ENCODE results near the gene IRAK2. TPM values are rescaled to one million over a fixed set of nuclear protein-coding genes. Genes with fewer than 3 reads are reported as not detected.

IRAK2 gene
- total RNA-seq, 1 experiment from 2014 or later = 25.1 TPM

DNA sequence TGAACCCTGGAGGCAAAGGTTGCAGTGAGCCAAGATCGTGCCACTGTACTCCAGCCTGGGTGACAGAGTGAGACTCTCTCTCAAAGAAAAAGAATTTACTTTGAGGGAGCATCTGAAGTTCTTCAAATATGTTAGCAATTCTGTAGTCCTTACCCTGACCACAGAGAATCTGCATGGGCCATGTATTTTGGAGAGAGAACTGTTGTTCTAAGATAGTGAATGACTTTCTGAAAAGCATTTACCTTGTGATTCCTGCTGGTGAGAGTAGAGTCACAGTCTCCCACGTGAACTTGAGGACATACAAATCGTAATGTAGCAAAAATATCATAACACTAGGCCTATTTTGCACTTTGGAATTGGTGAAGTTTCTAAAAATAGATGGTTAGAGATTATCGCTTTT is 45.3 kb upstream of the IRAK2 start:
- no peaks in the 10 kb centered on the region for H3K27me3 ChIP-seq (ENCODE audit: control insufficient read depth, insufficient read depth, low read length)
- CTCF ChIA-PET = no interaction called here

GRCh38 chr3:10121064-10121463 is 43.7 kb upstream of the IRAK2 start:
- DNase-seq (ENCODE audit: low read depth, low spot score) (no peak), ATAC-seq (no peak)
- ChIA-PET CTCF (no interaction called here), POLR2A (no interaction called here)
- BruUV-seq (replicated peaks) = no TSS peak
- no peak overlapping the region for H3K27ac ChIP-seq (ENCODE audit: low read length)
- no peak for TF ChIP-seq POLR2AphosphoS5 (IDR thresholded peaks at IDR 0.05; ENCODE audit: low read depth, low read length)
- no peak for TF ChIP-seq SIN3A (IDR thresholded peaks at IDR 0.05; ENCODE audit: borderline replicate concordance, insufficient read depth, low read depth, low read length)
- TF ChIP-seq CTCF (IDR thresholded peaks at IDR 0.05) = no peak
- TF ChIP-seq, protein P1, sequence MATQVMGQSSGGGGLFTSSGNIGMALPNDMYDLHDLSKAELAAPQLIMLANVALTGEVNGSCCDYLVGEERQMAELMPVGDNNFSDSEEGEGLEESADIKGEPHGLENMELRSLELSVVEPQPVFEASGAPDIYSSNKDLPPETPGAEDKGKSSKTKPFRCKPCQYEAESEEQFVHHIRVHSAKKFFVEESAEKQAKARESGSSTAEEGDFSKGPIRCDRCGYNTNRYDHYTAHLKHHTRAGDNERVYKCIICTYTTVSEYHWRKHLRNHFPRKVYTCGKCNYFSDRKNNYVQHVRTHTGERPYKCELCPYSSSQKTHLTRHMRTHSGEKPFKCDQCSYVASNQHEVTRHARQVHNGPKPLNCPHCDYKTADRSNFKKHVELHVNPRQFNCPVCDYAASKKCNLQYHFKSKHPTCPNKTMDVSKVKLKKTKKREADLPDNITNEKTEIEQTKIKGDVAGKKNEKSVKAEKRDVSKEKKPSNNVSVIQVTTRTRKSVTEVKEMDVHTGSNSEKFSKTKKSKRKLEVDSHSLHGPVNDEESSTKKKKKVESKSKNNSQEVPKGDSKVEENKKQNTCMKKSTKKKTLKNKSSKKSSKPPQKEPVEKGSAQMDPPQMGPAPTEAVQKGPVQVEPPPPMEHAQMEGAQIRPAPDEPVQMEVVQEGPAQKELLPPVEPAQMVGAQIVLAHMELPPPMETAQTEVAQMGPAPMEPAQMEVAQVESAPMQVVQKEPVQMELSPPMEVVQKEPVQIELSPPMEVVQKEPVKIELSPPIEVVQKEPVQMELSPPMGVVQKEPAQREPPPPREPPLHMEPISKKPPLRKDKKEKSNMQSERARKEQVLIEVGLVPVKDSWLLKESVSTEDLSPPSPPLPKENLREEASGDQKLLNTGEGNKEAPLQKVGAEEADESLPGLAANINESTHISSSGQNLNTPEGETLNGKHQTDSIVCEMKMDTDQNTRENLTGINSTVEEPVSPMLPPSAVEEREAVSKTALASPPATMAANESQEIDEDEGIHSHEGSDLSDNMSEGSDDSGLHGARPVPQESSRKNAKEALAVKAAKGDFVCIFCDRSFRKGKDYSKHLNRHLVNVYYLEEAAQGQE (IDR thresholded peaks at IDR 0.05; ENCODE audit: insufficient read depth in 1 of 2, low read depth in 2 of 2, low read length in 1 of 2) = no peak
- TF ChIP-seq TCF7L2 (IDR thresholded peaks at IDR 0.05; ENCODE audit: low read depth, low read length) = no peak
- in situ Hi-C loops (cut with HindIII; ENCODE audit: low pct_unique_long_range_greater_than_20kb, low sequenced_read_pairs) = no loop called here
- intact Hi-C loops (cut with micrococcal nuclease; ENCODE audit: unreplicated experiment) = no loop called here
- H3K36me3 ChIP-seq (ENCODE audit: control insufficient read depth, insufficient read depth, low read length) = peaks cover 3% of the 10 kb centered on the region
- H3K27me3 ChIP-seq (ENCODE audit: control insufficient read depth, insufficient read depth, low read length) = no peaks in the 10 kb centered on the region
- no peak overlapping the region for H3K4me3 ChIP-seq (ENCODE audit: low read depth in 2 of 2, low read length in 2 of 2)
- H3K4me1 ChIP-seq (ENCODE audit: control insufficient read depth, insufficient read depth, low read length) = peaks cover 3% of the 10 kb centered on the region; the same call in 1 of the 2 replicates
- H3K9me3 ChIP-seq (ENCODE audit: control insufficient read depth, insufficient read depth, low read depth, low read length) = no peaks in the 10 kb centered on the region

More for the DNA sequence above, 45.3 kb upstream of the IRAK2 start:
- BruUV-seq (replicated peaks) = no TSS peak
- no peak for DNase-seq (ENCODE audit: low read depth, low spot score)
- Histone ChIP-seq H3K9me3 (ENCODE audit: control insufficient read depth, insufficient read depth, low read depth, low read length) (no peaks in the 10 kb centered on the region), H3K4me3 (ENCODE audit: low read depth in 2 of 2, low read length in 2 of 2) (no peak overlapping the region), H3K36me3 (ENCODE audit: control insufficient read depth, insufficient read depth, low read length) (peaks cover 5% of the 10 kb centered on the region), H3K27ac (ENCODE audit: low read length) (no peak overlapping the region), H3K4me1 (ENCODE audit: control insufficient read depth, insufficient read depth, low read length) (peaks cover 3% of the 10 kb centered on the region; the same call in 1 of the 2 replicates)
- TF ChIP-seq POLR2AphosphoS5 (IDR thresholded peaks at IDR 0.05; ENCODE audit: low read depth, low read length) = no peak
- ATAC-seq = no peak
- in situ Hi-C loops (cut with HindIII; ENCODE audit: low pct_unique_long_range_greater_than_20kb, low sequenced_read_pairs) = no loop called here
- intact Hi-C loops (cut with micrococcal nuclease; ENCODE audit: unreplicated experiment) = no loop called here
- POLR2A ChIA-PET = interaction anchor here (0.7 kb wide), 1 partner anchor 23 kb away, joined by 4 read pairs; no protein-coding TSS in a partner anchor

DNA sequence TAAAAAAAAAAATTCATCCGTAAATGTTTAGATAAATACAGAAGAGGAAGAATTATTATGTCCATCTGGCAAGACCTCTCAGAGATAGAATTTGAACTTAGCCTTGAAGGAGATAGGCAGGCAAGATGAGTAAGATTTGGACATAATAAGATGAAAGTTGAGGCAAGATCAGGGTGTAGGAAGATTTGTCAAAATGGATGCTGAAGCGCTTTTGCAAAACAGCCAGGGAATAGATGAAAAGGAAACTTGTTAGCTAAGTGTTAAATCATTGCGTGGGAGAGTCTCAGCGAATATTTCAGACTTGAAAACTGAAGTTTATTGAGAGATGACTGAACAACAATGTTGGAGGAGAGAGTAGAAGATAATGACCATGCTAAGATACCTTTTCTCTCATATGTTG is 42.0 kb upstream of the IRAK2 start:
- BruUV-seq (replicated peaks) = no TSS peak
- Histone ChIP-seq H3K9me3 (ENCODE audit: control insufficient read depth, insufficient read depth, low read depth, low read length) (no peaks in the 10 kb centered on the region), H3K27me3 (ENCODE audit: control insufficient read depth, insufficient read depth, low read length) (no peaks in the 10 kb centered on the region), H3K36me3 (ENCODE audit: control insufficient read depth, insufficient read depth, low read length) (no peaks in the 10 kb centered on the region; the same call in none of the 2 replicates), H3K27ac (ENCODE audit: low read length) (no peak overlapping the region), H3K4me3 (ENCODE audit: low read depth in 2 of 2, low read length in 2 of 2) (no peak overlapping the region), H3K4me1 (ENCODE audit: control insufficient read depth, insufficient read depth, low read length) (no peaks in the 10 kb centered on the region)
- no peak for ATAC-seq
- in situ Hi-C loops (cut with HindIII; ENCODE audit: low pct_unique_long_range_greater_than_20kb, low sequenced_read_pairs) (no loop called here), intact Hi-C loops (cut with micrococcal nuclease; ENCODE audit: unreplicated experiment) (no loop called here)
- TF ChIP-seq CTCF (IDR thresholded peaks at IDR 0.05) (no peak), POLR2AphosphoS5 (IDR thresholded peaks at IDR 0.05; ENCODE audit: low read depth, low read length) (no peak), SIN3A (IDR thresholded peaks at IDR 0.05; ENCODE audit: borderline replicate concordance, insufficient read depth, low read depth, low read length) (no peak), TCF7L2 (IDR thresholded peaks at IDR 0.05; ENCODE audit: low read depth, low read length) (no peak)
- TF ChIP-seq, protein P1 (IDR thresholded peaks at IDR 0.05; ENCODE audit: insufficient read depth in 1 of 2, low read depth in 2 of 2, low read length in 1 of 2) = no peak
- ChIA-PET CTCF (no interaction called here), POLR2A (interaction anchor here (0.6 kb wide), 1 partner anchor 19 kb away, joined by 4 read pairs; the partner anchor contains the start of gene VHL)
- no peak for DNase-seq (ENCODE audit: low read depth, low spot score)

Data from Panc1 (cell line).